ENCODE results near the gene SDC1. TPM values are rescaled to one million over a fixed set of nuclear protein-coding genes. Genes with fewer than 3 reads are reported as not detected.

SDC1 gene
- polyA plus RNA-seq, 1 of the 3 experiments (the other 2 are of a cell fraction): 122 TPM

- H3K4me1 ChIP-seq (ENCODE audit: control insufficient read depth in 1 of 2, insufficient read depth in 2 of 2, low read depth in 1 of 2, low read length in 1 of 2): peaks cover 0 to 20% of the 10 kb centered on the region in 2 experiments; a peak in 1 of 4 replicates
- H3F3A ChIP-seq (replicated peaks; ENCODE audit: insufficient read depth): no peaks in the 10 kb centered on the region
- H3K27me3 ChIP-seq (ENCODE audit: insufficient read depth): no peaks in the 10 kb centered on the region
- WGBS (ENCODE audit: low lambda C conversion rate): 83% methylated on average over 9 of the region's 9 CpGs
- H3K79me2 ChIP-seq (ENCODE audit: insufficient read depth): no peaks in the 10 kb centered on the region
- H3K27ac ChIP-seq (ENCODE audit: low read depth in 2 of 2, low read length in 1 of 2): no peak overlapping the region
- H2AFZ ChIP-seq (ENCODE audit: low read depth): no peak overlapping the region
- H3K9me2 ChIP-seq: no peaks in the 10 kb centered on the region
- no peak overlapping the region for H3K9ac ChIP-seq
- no peaks in the 10 kb centered on the region for H3K9me3 ChIP-seq
- TF ChIP-seq, protein P1, sequence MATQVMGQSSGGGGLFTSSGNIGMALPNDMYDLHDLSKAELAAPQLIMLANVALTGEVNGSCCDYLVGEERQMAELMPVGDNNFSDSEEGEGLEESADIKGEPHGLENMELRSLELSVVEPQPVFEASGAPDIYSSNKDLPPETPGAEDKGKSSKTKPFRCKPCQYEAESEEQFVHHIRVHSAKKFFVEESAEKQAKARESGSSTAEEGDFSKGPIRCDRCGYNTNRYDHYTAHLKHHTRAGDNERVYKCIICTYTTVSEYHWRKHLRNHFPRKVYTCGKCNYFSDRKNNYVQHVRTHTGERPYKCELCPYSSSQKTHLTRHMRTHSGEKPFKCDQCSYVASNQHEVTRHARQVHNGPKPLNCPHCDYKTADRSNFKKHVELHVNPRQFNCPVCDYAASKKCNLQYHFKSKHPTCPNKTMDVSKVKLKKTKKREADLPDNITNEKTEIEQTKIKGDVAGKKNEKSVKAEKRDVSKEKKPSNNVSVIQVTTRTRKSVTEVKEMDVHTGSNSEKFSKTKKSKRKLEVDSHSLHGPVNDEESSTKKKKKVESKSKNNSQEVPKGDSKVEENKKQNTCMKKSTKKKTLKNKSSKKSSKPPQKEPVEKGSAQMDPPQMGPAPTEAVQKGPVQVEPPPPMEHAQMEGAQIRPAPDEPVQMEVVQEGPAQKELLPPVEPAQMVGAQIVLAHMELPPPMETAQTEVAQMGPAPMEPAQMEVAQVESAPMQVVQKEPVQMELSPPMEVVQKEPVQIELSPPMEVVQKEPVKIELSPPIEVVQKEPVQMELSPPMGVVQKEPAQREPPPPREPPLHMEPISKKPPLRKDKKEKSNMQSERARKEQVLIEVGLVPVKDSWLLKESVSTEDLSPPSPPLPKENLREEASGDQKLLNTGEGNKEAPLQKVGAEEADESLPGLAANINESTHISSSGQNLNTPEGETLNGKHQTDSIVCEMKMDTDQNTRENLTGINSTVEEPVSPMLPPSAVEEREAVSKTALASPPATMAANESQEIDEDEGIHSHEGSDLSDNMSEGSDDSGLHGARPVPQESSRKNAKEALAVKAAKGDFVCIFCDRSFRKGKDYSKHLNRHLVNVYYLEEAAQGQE (IDR thresholded peaks at IDR 0.05; ENCODE audit: low read depth, low read length): no peak
- TF ChIP-seq RAD21 (IDR thresholded peaks at IDR 0.05; ENCODE audit: low read length) (no peak), RCOR1 (IDR thresholded peaks at IDR 0.05; ENCODE audit: low read length) (no peak), PBX3 (IDR thresholded peaks at IDR 0.05) (no peak), YY1 (IDR thresholded peaks at IDR 0.05; ENCODE audit: low read depth) (no peak), FOXM1 (IDR thresholded peaks at IDR 0.05; ENCODE audit: low read depth) (no peak), RXRA (IDR thresholded peaks at IDR 0.05; ENCODE audit: borderline replicate concordance, low read depth) (no peak), ELF1 (IDR thresholded peaks at IDR 0.05) (no peak), MAX (IDR thresholded peaks at IDR 0.05; ENCODE audit: low read depth) (no peak)
- TF ChIP-seq, protein P2, sequence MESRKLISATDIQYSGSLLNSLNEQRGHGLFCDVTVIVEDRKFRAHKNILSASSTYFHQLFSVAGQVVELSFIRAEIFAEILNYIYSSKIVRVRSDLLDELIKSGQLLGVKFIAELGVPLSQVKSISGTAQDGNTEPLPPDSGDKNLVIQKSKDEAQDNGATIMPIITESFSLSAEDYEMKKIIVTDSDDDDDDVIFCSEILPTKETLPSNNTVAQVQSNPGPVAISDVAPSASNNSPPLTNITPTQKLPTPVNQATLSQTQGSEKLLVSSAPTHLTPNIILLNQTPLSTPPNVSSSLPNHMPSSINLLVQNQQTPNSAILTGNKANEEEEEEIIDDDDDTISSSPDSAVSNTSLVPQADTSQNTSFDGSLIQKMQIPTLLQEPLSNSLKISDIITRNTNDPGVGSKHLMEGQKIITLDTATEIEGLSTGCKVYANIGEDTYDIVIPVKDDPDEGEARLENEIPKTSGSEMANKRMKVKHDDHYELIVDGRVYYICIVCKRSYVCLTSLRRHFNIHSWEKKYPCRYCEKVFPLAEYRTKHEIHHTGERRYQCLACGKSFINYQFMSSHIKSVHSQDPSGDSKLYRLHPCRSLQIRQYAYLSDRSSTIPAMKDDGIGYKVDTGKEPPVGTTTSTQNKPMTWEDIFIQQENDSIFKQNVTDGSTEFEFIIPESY (IDR thresholded peaks at IDR 0.05; ENCODE audit: borderline replicate concordance, low read depth): no peak
- TF ChIP-seq, protein P3, sequence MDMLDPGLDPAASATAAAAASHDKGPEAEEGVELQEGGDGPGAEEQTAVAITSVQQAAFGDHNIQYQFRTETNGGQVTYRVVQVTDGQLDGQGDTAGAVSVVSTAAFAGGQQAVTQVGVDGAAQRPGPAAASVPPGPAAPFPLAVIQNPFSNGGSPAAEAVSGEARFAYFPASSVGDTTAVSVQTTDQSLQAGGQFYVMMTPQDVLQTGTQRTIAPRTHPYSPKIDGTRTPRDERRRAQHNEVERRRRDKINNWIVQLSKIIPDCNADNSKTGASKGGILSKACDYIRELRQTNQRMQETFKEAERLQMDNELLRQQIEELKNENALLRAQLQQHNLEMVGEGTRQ (IDR thresholded peaks at IDR 0.05; ENCODE audit: borderline replicate concordance, low read depth, low read length): no peak
- ChIA-PET CTCF (interaction anchor here (0.7 to 1.5 kb wide), 5 partner anchors 11 to 129 kb away, joined by 3 to 5 read pairs (median 3); partner anchors contain the start of gene SDC1), POLR2A (no interaction called here)
- H3K4me2 ChIP-seq: no peak overlapping the region
- peaks cover 0 to 16% of the 10 kb centered on the region in 2 experiments for H3K36me3 ChIP-seq (replicated peaks in 1 of 2; ENCODE audit: control insufficient read depth in 1 of 2, insufficient read depth in 2 of 2, low read length in 1 of 2)
- no peak overlapping the region for H3K4me3 ChIP-seq (ENCODE audit: low read depth in 2 of 2, low read length in 1 of 2)
- DNase-seq: no peak
- no peaks in the 10 kb centered on the region for H4K20me1 ChIP-seq (ENCODE audit: insufficient read depth)
These were observed 27.7 kb downstream of the SDC1 start for GRCh38 chr2:20197192-20197591.
